Stimulated activated CD4-positive, alpha-beta T cell treated with anti-CD3 and anti-CD28 coated beads, Interleukin-15, amount 100 ng/mL, for 24 hours (primary cell): ENCODE measurements around the gene TSPAN12.

Experiments used
- DNase-seq: peaks from one replicate; pipeline ENCODE4 v3.0.0-alpha.2; 2020

The TSPAN12 gene

DNA sequence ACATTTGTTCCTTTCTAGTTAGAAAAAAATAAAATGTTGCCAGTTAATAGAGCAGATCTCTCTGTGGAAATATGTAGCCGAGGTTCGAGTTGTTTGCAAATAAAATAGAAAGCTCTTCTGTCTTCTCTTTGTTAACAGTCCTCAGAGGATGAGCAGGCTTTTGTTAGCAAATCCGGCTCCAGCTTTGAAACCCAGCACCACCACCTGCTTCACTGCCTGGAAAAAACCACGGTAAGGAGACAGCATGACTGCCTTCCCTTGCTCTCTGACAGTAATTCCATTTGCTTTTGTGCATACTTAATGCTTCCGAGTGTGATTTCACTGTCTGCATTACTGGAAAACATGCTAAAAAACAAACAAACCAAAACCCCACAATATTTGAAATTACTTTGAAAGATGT, 115.6 kb downstream of the TSPAN12 start:
- no peak for DNase-seq

DNA sequence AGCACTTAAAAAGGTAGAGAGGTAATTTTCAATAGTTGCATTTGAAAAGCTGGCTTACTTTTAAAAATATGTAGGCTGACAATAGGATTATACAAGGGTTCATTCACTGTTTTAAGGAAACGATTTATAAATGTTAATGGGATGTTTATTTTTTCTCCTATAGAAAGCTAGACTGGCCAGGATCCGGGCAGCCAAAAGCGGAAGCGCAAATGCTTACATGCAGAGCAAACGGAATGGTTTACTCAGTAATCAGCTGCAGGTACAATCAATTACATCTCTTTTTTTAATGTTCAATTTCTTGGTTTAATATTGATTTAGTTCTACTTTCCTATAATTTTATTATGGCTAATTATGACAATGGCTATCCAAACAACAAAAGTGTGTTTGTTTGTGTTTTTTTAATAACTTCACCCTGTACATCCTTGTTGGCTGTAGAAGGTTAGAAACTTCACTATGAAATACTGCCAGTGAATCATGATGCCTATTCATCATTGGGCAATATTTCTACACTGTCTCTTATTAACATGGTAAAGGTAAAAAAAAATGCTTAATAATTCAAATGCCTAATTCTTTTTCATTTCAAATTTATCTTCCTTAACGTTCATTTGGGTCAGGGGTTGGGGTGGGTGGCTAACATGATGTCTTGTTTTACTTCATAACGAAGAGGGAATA, 116.4 kb downstream of the TSPAN12 start:
- DNase-seq = no peak

DNA sequence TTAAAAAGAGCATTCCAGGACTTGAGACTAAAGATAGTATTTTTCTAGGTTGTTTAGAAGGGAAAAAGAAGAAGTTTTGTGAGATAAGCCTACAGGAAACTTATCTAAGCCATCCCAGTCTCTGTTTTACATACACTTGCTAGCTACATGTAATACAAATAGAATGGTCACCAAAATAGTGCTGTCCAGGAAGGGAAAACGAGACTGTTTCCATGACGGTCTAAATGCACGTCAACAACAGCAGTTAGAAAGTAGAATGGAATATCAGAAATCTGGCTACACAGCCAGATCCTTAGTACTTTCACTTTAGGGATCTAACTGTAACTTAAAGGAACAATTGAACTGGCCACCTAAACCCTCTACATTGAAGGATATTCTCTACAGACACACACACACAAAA, 117.6 kb downstream of the TSPAN12 start:
- DNase-seq = no peak

DNA sequence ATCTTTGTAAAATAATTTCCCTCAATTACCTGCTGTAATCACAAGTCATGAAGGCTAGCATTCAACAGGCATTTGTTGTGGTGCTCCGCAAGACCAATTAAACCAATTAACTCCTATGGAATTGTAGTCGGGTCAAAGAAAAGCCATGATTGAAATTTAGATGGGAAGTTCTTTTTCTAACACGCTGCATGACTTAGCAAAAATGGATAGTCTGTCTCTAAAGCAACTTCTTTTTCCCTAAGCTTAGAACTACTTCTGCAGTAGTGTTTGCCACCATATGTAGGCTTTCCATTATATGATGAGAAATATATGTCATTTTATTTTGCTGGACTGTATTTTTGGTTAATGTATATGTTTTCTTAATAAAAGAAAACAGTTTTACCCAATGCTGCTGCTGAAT, 119.1 kb downstream of the TSPAN12 start:
- no peak for DNase-seq
